Activated T-cell treated with anti-CD3 and anti-CD28 coated beads, Interleukin-2, amount 50 U/mL, for 1 hour (primary cell): ENCODE data around the gene ACSM3.
"Not testable (repeated sequence)": the region's sequence is repeated elsewhere in the genome, so short reads cannot be mapped to it uniquely, and the experiment has no call there.

ENCODE experiments used
- DNase-seq: peaks from one replicate; pipeline ENCODE4 v3.0.0-alpha.2; 2020

ACSM3 gene

GRCh38 chr16:20763461-20764232 is at the start of gene ACSM3:
ACSM3 (plus strand) TSS chr16:20764014; CDS start chr16:20770035, 6,021 bp downstream.
- peak; percentile 43 for DNase-seq

- not testable (repeated sequence) for DNase-seq
These were observed 46.1 kb upstream of the ACSM3 start for GRCh38 chr16:20717718-20718117.

- no peak for DNase-seq
These were observed 43.6 kb upstream of the ACSM3 start for GRCh38 chr16:20720251-20720650.

GRCh38 chr16:20726661-20727060 is 37.2 kb upstream of the ACSM3 start:
- no peak for DNase-seq

DNA sequence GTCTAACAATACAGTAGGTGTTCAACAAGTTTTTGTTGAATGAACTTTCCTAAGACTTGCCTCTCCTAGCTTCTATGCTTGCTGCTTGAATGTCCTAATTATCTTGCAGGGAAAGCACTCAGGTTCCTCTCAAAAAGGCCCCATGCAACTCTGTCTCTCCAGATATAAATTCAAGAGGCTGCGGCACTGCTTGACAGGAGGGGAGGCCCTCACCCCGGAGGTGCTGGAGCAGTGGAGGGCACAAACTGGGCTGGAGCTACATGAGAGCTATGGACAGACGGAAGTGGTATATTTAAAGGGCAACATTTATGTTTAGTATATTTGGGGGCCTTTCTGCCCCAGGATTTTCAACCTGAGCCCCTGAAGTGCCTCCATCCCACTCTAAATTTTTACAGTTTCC is 36.6 kb upstream of the ACSM3 start:
- no peak for DNase-seq

GRCh38 chr16:20729141-20729540 is 34.7 kb upstream of the ACSM3 start:
- no peak for DNase-seq

- DNase-seq = no peak
These were observed 29.8 kb upstream of the ACSM3 start for GRCh38 chr16:20734056-20734455.

DNA sequence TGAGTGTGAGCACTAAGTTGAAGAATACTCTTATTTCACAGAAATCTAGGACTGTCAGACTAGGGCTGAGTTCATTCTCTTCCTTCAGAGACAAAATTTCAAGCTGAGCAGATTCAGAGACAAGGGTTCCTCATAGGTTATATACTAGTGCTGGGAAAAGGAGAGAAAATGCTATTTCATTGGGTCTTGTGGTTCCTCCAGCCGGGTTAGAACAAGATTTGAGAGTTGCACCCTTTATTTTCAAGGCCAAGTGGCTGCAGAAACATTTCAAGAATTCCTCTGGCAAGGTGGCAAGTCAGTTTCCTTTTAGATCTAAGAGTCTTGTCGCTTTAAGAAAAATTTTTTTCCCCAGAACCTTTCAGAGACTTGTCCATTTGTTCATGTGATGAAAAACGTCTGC is 29.0 kb upstream of the ACSM3 start:
- DNase-seq = no peak

DNA sequence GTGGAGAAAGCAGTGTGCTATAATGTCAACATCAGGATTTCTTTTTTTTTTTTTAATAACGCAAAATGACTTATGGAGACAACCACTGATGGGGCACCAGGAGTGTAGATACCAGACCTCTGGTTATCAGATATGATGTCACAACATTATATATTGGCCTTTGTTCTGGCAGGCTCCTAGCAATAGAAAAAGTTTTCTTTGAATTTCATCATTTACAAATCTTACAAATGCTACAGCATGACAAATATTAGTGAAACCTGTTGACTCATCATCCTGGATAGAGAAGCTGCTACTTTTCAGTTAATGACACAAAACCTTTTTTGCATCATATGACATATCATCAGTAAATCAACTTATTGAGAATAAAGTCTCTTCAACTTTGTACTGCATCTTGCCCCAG is 28.3 kb upstream of the ACSM3 start:
- DNase-seq = no peak

DNA sequence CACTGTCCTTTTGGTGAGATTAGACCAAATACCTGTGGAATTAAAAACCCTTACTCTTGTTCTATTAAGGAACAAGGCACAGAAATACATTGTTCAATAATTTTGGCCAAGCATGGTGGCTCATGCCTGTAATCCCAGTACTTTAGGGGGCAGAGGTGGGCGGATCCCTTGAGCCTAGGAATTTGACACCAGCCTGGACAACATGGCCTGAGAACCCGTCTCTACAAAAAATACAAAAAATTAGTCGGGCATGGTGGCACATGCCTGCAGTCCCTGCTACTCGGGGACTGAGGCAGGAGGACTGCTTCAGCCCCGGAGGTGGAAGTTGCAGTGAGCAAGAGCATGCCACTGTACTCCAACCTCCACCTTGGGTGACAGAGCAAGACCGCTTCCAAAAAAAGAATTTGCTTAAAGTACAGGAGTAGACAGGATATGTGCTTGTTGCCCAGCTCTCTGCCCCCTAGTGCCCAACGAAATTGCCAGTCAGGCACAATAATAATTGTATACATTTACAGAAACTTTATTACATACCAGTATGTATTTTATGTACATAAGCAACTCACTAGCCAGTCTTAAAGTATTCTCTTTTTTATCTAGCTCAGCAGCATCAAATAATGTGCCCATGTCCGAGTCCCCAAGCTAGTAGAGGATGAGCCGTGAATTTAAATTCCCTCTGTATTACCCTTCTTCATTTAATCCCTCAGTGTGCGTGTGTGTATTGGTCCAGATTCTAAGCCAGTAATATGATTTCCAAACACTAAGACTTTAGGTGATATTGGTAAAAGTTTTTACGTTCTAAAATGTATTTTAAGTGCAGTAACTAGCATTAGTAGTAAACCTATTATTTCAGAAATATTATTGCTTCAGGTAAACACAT is 23.6 kb upstream of the ACSM3 start:
- peak; percentile 18 for DNase-seq

DNA sequence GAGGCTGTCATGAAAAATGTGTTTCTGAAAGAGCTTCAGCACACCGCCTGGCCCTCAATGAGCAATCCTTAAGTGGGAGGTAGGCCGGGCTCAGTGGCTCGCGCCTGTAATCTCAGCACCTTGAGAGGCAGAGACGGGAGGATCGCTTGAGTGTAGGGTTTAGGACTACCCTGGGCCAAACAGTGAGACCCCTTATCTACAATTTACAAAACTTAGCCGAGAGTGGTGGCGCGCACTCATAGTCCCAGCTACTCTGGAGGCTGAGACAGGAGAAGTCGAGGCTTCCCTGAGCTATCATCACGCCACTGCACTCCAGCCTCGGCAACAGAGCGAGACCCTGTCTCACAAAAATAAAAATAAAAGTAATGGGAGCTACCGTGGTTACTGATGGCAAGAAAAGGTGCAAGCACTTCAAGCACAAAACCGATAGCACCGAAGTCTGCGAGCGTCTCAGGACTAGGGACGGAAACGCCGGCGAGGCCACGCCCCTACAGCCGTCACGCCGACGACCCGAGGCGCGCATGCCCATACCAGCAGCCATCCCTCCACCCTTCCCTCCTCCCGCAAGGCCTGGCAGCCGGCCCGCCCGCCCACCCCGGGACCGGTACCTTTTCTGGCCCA is 22.8 kb upstream of the ACSM3 start:
- DNase-seq = peak; percentile 92

DNA sequence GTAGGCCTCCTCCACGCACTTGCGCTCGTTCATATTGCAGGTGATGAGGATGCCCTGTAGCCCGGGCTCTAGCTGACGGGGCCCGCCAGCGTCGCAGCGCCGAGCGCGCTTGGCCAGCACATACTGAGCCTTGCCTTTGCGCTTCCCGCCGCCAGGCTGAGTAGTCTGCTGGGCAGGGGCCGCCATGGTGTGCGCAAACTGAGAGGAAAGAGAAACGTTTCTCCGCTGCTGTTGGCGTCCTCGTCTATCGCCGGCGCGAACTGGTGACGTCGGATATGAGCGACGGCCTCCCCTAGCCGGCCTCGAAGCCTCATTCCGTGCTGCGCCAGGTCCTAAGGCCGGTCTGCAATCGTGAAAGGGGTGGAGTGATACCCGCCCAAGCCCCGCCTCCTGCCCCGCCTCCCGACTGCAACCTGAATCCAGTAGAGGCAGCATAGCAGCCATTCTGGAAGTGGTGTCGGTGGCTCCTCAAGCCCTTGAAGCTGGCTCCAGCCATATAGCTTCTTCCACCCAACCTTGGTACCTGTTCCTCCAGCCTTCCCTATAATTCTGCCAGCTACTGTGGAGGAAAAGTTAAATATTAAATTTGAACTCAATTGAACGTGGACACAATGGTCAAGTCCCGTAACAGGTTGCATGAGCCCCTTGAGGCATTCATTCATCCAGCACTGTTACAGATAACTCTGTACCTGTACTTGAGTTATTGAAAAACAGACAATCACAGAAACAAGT is 22.1 kb upstream of the ACSM3 start, which contains the start of gene THUMPD1:
Gene THUMPD1, minus strand, starts transcription at position 265 of the 732 bp plus-strand sequence. Its CDS starts 79 bp downstream, at position 186.
- DNase-seq = peak; percentile 98

GRCh38 chr16:20743591-20743990 is 20.2 kb upstream of the ACSM3 start:
- no peak for DNase-seq

- DNase-seq = no peak
These were observed 18.8 kb upstream of the ACSM3 start for GRCh38 chr16:20744922-20745440.

GRCh38 chr16:20746461-20746860 is 17.4 kb upstream of the ACSM3 start:
- DNase-seq = no peak

DNA sequence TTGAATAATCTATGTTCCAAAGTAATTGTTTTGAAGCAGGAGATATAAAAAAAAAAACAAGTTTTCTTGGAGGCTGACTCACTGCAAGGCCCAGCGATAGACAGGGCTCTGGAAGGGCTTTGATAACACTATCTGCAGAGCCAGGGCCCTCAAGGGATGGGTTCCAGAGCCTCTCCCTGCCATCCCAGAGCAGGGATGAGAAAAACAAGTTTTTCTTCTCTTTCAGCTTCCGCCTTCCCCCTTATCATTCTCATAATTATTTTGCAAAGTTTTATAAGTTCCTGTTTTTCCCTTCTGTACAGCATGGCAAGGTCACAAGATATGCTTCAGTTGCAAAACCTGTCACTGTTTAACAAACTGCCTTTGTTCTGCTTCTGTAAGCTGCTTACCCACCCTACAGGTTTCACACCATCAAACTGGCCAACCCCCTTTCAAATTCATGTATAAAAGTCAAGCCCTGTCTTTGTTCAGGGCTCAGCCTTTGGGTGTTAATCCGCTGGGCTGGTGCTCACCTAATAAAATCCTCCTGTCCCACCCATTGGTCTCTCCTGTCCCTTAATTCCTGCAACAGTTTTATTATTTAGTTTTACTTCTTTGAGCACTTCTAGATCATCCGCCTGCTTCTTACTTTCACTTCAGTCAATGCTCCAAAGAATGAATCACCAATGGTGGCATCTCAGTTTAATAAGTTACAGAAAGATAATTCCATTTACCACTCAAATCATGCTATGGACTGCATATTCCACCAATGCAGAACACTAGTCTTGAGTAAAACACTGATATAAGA is 16.6 kb upstream of the ACSM3 start:
- no peak for DNase-seq

DNA sequence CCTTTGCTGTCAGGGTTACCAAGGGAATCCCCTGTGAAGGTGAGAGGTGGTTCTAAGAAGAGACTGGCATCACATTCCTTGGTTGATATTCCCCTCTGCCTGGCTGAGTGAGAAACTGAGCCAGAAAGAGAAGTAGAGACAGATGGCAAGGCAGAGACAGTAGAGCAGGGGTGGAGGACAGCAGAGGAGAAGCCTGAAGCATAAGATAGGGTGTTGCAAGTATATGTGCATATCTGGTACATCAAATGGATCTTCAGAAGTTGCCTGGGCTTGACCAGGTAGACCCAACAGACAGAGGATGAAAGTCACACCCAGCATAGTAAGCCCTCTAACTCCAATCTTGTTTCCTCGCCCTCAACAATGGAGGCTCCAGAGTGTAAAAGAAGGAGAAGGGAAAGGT is 14.3 kb upstream of the ACSM3 start:
- no peak for DNase-seq

GRCh38 chr16:20750558-20750957 is 13.3 kb upstream of the ACSM3 start:
- DNase-seq = no peak

- DNase-seq = no peak
These were observed 10.1 kb upstream of the ACSM3 start for GRCh38 chr16:20753727-20754126.

DNA sequence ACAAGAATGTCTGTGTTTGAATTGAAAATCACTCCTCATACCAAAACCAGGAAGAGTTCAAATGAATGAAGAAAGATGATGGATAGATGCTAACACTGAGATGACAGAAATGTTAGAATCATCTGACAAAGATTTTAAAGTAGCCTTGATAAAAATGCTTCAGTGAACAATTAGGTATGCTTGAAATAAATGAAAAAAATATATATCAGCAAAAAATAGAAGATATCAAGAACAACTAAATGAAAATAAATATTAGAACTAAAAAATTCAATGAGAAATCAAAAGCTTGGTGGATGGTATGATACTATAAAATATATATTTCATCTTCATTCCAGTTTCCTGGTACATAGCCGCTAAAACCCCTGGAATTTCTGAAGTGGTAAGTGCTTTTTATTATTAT is 8.6 kb upstream of the ACSM3 start:
- DNase-seq = no peak

GRCh38 chr16:20755799-20756198 is 8.0 kb upstream of the ACSM3 start:
- not testable (repeated sequence) for DNase-seq

GRCh38 chr16:20760346-20760745 is 3.5 kb upstream of the ACSM3 start:
- no peak for DNase-seq
